Pancreas (tissue), 10 donors: ENCODE data around the gene TMEM37. TPM values are rescaled to one million over a fixed set of nuclear protein-coding genes. Genes with fewer than 3 reads are reported as not detected.

Experiments used
- ATAC-seq, 4 donors: fragments of 200-7000 bp; cut with Tn5 transposase; one replicate each; pipeline versions ENCODE4 v1.8.0 to v1.9.1; 2020; ENCODE audit warnings: mild to moderate bottlenecking in 4 of 4, moderate library complexity in 4 of 4
- DNase-seq, 6 donors: peaks; one replicate each; pipeline ENCODE4 v3.0.0-alpha.2; 2020
- FAIRE-seq: peaks from 2 replicates; lab custom pipeline; 2012; peaks lifted over from hg19 to GRCh38; lab: Jason Lieb, UNC
- H3K27ac ChIP-seq, 4 donors: fragments of 200-600 bp; sonication (generic); 1 replicate in 3 of 4; 2 replicates in 1 of 4; pipeline versions ENCODE4 v1.5.0 to v1.8.0; 2020
- H3K27me3 ChIP-seq, 4 donors: fragments of 200-600 bp; one replicate each; pipeline ENCODE4 v1.8.0; 2021
- H3K36me3 ChIP-seq, 3 donors: fragments of 200-600 bp; sonication (generic) in 1 of 3; one replicate each; pipeline versions ENCODE4 v1.5.0 to v1.8.0; 2020 to 2021
- H3K4me1 ChIP-seq, 3 donors: fragments of 200-600 bp; one replicate each; pipeline ENCODE4 v1.8.0; 2021
- H3K4me3 ChIP-seq, 4 donors: fragments of 200-600 bp; sonication (generic) in 2 of 4; one replicate each; pipeline versions ENCODE4 v1.5.0 to v1.8.0; 2020 to 2021
- H3K9me3 ChIP-seq, 4 donors: fragments of 200-600 bp; one replicate each; pipeline ENCODE4 v1.8.0; 2021
- WGBS, 2 donors: extraction: QIAGEN DNeasy Blood & Tissue Kit; methylation state at CpG; one replicate each; pipeline ENCODE4 v1.1.7; 2013; 5-methylcytosine and 5-hydroxymethylcytosine counted together
- intact Hi-C, 3 donors: fragments of 100-400 bp; cut with DNase I; formaldehyde crosslinking; loops; one replicate each; pipeline versions ENCODE4 v1.11.1 to v1.14.2; 2022
- polyA plus RNA-seq, 2 donors: library from polyadenylated mRNA; stranded (reverse); fragments of 200-250 nt; gene quantifications; one replicate each; pipeline ENCODE4 v1.2.3, GENCODE V29; 2013
- total RNA-seq, 6 donors: library from RNA; stranded (reverse); fragmentation: NEBNext Ultra II Directional in 4 of 6; extraction: Animal tissue kit (Norgen Biotek cat#: 25700) in 4 of 6; gene quantifications; one replicate each; pipeline versions ENCODE4 v1.2.1 to v1.2.4, GENCODE V29; 2021 to 2023
- TF ChIP-seq, protein P1 (sequence below), 4 donors: fragments of 200-600 bp; sonication (generic) in 3 of 4; IDR thresholded peaks; one replicate each; pipeline versions ENCODE4 v1.5.0 to v1.8.0; 2021; ENCODE audit warnings: antibody characterized with exemption in 4 of 4
- donor health status: healthy with polysubstance abuse.
- donor health status: DM: no; HTN: no; CAD: no; lungs with moderate emphysema.
- donor health status: DM: no; HTN: no; CAD: no.
- donor health status: control.
- donor health status: control.
- donor health status: Bipolar disorder and iron deficiency.
- donor health status: DM: yes; HTN: yes; CAD: no.
- donor health status: DM: no; HTN: no; CAD: no.
- donor health status: DM: no; HTN: no; CAD: no.
- donor health status: DM: yes; HTN: yes; CAD: no.

Gene TMEM37
- total and polyA plus RNA-seq, 8 donors: 5.2 to 25.3 (median 10.3) TPM

DNA sequence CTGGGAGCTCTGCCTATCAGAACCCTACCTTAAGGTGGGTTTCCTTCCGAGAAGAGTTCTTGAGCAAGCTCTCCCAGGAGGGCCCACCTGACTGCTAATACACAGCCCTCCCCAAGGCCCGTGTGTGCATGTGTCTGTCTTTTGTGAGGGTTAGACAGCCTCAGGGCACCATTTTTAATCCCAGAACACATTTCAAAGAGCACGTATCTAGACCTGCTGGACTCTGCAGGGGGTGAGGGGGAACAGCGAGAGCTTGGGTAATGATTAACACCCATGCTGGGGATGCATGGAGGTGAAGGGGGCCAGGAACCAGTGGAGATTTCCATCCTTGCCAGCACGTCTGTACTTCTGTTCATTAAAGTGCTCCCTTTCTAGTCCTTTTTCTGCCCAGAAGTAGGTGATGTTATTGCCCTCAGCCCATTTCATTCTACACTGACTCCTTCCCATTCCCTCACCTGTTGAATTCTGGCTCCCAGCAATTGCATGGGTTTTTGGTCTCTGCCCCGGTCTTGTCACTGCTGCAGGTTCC lies 6.5 kb downstream of the TMEM37 start:
- Histone ChIP-seq H3K36me3 (no peaks in the 10 kb centered on the region), H3K27me3 (no peaks in the 10 kb centered on the region), H3K4me3 (no peak overlapping the region), H3K27ac (peak overlapping the region in 3 of 4 donors; percentile 31 to 50 (median 36)), H3K4me1 (peaks cover 0 to 15% (median 0%) of the 10 kb centered on the region in 3 donors), H3K9me3 (no peaks in the 10 kb centered on the region)
- no peak for DNase-seq
- ATAC-seq: peak in 3 of 4 donors; percentile 22 to 34 (median 24)
- no peak for FAIRE-seq
- TF ChIP-seq, protein P1, sequence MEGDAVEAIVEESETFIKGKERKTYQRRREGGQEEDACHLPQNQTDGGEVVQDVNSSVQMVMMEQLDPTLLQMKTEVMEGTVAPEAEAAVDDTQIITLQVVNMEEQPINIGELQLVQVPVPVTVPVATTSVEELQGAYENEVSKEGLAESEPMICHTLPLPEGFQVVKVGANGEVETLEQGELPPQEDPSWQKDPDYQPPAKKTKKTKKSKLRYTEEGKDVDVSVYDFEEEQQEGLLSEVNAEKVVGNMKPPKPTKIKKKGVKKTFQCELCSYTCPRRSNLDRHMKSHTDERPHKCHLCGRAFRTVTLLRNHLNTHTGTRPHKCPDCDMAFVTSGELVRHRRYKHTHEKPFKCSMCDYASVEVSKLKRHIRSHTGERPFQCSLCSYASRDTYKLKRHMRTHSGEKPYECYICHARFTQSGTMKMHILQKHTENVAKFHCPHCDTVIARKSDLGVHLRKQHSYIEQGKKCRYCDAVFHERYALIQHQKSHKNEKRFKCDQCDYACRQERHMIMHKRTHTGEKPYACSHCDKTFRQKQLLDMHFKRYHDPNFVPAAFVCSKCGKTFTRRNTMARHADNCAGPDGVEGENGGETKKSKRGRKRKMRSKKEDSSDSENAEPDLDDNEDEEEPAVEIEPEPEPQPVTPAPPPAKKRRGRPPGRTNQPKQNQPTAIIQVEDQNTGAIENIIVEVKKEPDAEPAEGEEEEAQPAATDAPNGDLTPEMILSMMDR (IDR thresholded peaks at IDR 0.05): no peak
- WGBS, 2 donors: 55 to 60% methylated on average over 6 of the region's 6 CpGs
- intact Hi-C loops: no loop called here

DNA sequence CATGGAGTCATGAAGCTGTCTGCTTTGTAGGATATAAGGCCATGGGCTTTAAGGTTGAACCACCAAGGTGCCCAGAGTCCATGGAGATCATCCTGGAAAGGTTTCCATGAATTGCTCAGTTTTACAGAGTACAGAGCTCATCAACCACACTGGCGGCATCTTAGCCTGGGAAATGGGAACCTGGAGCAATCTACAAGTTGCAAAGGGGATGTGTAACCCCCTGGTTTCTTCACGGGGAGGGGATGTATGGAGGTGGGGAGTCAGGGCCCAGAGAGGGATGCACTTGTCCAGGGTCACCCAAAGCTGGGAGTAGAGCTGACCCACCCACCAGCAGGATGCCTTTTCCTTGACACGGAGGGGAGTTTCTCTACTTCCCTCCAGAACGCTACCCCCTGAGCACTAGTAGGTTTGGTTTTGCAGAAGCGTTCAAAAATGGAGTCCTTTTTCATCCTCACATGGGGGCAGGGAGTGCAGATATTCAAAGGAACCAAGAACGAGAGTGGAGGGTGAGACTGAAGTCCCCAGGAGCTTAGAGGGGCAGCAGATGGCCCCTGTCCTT lies 7.2 kb downstream of the TMEM37 start:
- H3K27ac ChIP-seq: peak overlapping the region in 1 of 4 donors; percentile 12
- peaks cover 0 to 9% (median 0%) of the 10 kb centered on the region in 3 donors for H3K4me1 ChIP-seq
- FAIRE-seq: no peak
- TF ChIP-seq, protein P1 (IDR thresholded peaks at IDR 0.05): no peak
- H3K36me3 ChIP-seq: no peaks in the 10 kb centered on the region
- DNase-seq: no peak
- H3K4me3 ChIP-seq: no peak overlapping the region
- 81 to 89% methylated on average over 6 of the region's 6 CpGs for WGBS, 2 donors
- no peaks in the 10 kb centered on the region for H3K9me3 ChIP-seq
- ATAC-seq: no peak
- intact Hi-C loops: no loop called here
- H3K27me3 ChIP-seq: no peaks in the 10 kb centered on the region

GRCh38 chr2:119439574-119440500 lies 8.2 kb downstream of the TMEM37 start:
- TF ChIP-seq, protein P1 (IDR thresholded peaks at IDR 0.05): no peak
- intact Hi-C loops: no loop called here
- ATAC-seq (peak; percentile 23 to 46 (median 26)), DNase-seq (peak in 4 of 6 donors; percentile 58 to 87 (median 71)), FAIRE-seq (no peak)
- H3K36me3 ChIP-seq: no peaks in the 10 kb centered on the region
- H3K4me1 ChIP-seq: no peaks in the 10 kb centered on the region
- 61 to 62% methylated on average over 15 of the region's 15 CpGs for WGBS, 2 donors
- no peaks in the 10 kb centered on the region for H3K9me3 ChIP-seq
- peak overlapping the region in 1 of 4 donors; percentile 2 for H3K27ac ChIP-seq
- H3K27me3 ChIP-seq: no peaks in the 10 kb centered on the region
- no peak overlapping the region for H3K4me3 ChIP-seq

- intact Hi-C loops: no loop called here
- Histone ChIP-seq H3K9me3 (no peaks in the 10 kb centered on the region), H3K4me3 (no peak overlapping the region), H3K36me3 (no peaks in the 10 kb centered on the region), H3K27ac (peak overlapping the region in 1 of 4 donors; percentile 2), H3K27me3 (no peaks in the 10 kb centered on the region), H3K4me1 (no peaks in the 10 kb centered on the region)
- 36 to 48% methylated on average over 1 of the region's 1 CpG for WGBS, 2 donors
- ATAC-seq (no peak), DNase-seq (no peak), FAIRE-seq (no peak)
- TF ChIP-seq, protein P1 (IDR thresholded peaks at IDR 0.05): no peak
Measured at GRCh38 chr2:119440501-119440870, 8.8 kb downstream of the TMEM37 start.
